A204.1 (cell line): ENCODE data around the gene ATP6V1F.

Experiments used
- FAIRE-seq: peaks from 2 replicates; lab custom pipeline; 2012; peaks lifted over from hg19 to GRCh38; lab: Jason Lieb, UNC

ATP6V1F gene

DNA sequence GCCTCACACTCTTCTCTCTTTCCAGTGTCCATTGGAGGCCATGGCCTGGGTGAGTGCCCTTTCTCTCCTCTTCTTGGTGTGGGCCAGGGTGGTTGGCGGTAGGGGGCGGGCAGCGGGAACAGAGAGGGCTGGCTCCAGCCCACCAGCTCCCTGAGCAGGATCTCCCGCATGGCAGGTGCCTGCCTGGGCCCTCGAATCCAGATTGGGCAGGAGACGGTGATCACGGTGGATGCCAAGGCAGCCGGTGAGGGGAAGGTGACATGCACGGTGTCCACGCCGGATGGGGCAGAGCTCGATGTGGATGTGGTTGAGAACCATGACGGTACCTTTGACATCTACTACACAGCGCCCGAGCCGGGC is 13.5 kb upstream of the ATP6V1F start:
- FAIRE-seq, result no peak

- no peak for FAIRE-seq
These were observed 12.7 kb upstream of the ATP6V1F start for GRCh38 chr7:128849804-128850490.

GRCh38 chr7:128852537-128853254 is 10.0 kb upstream of the ATP6V1F start:
- no peak for FAIRE-seq

DNA sequence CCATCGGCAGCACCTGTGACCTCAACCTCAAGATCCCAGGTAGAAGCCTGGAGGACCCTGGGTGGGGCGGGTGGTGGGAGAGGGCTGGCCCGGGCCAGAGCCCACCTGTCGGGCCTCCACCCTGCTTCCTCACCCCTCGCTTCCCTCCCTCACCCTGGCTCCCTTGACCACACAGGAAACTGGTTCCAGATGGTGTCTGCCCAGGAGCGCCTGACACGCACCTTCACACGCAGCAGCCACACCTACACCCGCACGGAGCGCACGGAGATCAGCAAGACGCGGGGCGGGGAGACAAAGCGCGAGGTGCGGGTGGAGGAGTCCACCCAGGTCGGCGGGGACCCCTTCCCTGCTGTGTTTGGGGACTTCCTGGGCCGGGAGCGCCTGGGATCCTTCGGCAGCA is 8.9 kb upstream of the ATP6V1F start:
- no peak for FAIRE-seq

GRCh38 chr7:128854396-128854795 is 8.3 kb upstream of the ATP6V1F start:
- FAIRE-seq, result no peak

- FAIRE-seq, result no peak
These were observed 7.1 kb upstream of the ATP6V1F start for GRCh38 chr7:128855559-128855958.

DNA sequence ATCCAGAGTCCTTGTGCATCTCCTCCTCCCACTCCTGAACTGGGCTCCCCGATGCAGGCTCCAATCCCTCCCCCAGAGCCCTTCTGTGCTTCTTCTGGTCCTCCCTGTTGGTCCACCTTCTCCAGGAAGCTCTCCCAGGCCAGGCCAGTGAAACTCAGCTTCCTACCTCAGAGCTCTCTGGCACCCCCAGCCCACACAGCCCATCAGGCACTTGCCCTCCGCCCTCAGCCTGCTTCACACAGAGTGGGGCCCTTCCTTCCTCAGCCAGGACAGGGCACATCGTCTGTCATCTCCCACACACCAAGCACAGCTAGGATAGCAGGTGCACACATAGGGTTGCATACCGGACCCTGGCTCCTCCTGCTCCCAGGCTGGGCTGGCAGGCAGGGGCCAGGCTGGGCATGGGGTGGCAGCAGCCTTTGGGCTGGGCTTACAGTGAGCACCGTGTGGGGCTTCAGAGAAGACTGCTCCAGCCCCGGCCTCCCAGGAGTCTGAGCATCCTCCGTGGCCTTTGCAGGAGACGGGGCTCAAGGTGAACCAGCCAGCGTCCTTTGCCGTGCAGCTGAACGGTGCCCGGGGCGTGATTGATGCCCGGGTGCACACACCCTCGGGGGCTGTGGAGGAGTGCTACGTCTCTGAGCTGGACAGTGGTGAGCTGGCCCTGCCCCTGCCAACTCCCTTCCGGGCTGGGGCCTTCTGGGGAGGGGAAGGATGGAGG is 6.5 kb upstream of the ATP6V1F start:
- no peak for FAIRE-seq

DNA sequence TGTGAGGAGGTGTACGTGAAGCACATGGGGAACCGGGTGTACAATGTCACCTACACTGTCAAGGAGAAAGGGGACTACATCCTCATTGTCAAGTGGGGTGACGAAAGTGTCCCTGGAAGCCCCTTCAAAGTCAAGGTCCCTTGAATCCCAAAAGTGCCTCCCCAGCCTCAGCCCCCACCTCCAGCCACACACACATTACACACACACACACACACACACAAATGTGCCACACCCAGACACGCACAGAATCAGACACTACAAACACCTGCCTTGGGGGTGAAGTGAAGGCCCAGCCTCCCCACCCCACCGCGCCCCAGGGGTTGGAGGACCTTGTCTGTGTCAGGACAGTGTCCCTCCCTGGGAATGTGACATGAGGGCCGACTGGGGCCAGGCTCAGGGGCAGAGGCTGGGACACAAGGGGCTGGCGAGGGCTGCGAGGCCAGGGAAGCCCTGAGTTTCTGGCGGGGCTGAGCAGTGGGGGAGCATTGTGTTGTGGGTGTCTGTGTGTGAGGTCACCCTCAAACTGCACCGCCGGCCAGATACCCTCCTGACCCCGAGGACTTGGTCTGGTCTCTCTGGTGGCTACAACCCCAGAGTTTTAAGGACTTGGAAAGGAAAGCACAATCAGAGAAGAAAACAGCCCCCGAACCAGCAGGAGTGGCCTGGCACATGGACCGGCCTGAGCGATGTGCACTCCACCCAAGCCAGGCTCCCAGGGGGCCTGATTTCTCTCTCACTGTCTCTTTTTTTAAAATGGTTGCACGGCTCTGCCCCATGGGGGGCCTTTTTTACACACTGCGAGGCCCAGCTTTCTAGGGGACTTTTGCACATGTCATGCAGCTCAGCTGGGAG is 4.0 kb upstream of the ATP6V1F start:
- FAIRE-seq, result no peak

GRCh38 chr7:128859232-128860157 is 3.2 kb upstream of the ATP6V1F start:
- no peak for FAIRE-seq

DNA sequence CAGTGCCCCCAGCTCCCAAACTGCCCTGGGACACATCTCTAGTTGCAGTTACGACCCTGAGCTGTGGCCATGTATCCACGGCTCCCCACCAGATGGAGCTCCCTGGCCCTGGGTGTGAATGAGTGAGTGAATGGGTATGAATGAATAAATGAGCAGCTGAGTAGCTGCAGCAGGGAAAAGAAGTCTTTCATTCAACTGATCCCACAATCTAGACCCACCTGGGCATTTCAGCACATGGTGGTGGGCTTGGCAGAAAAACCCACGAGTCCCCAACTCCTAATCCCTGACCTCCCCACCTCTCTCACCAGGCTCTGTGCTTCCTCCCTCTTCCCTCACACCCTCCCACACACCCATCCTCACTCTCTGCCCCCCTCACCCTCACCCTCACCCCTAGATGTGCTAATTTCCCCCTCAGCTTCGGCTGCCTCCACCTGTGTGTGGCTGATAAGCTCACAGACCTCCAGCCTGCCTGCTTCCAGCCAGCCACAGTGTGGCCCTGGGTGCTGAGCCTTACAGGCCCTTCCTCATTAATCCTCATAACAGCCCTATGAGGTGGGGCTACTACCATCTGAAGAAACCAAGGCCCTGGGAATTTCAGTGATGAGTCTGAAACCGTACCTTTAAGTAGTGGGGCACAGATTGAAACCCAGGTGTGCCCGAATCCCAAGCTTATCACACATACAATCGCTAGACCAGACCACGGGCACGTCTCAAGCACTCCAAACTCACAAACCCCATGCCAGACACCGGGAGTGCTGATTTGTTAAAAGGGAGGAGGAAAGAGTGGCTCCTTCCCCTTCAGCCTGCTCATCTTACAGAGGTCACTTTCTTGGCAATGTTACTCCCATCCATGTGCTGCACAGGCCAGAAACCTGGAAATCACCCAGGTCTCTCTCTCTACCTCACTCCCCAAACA is 2.2 kb upstream of the ATP6V1F start:
- no peak for FAIRE-seq

GRCh38 chr7:128861957-128862570 is 592 bp upstream of the ATP6V1F start:
- FAIRE-seq, result no peak

- FAIRE-seq, result no peak
These were observed 855 bp downstream of the ATP6V1F start for GRCh38 chr7:128863433-128863989.

DNA sequence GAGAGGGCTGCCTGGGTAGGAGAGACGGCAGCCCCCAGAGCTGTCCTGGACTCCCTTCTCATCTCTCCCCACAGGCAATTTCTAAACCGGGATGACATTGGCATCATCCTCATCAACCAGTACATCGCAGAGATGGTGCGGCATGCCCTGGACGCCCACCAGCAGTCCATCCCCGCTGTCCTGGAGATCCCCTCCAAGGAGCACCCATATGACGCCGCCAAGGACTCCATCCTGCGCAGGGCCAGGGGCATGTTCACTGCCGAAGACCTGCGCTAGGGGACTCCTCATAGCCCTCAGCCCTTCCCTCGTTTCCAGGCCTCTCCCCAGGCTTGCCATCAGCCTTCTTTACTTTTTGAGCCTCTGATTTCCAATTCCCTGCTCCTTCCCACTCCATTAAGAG is 2.6 kb downstream of the ATP6V1F start:
- FAIRE-seq, result no peak

GRCh38 chr7:128865996-128866877 is 3.6 kb downstream of the ATP6V1F start:
- no peak for FAIRE-seq

DNA sequence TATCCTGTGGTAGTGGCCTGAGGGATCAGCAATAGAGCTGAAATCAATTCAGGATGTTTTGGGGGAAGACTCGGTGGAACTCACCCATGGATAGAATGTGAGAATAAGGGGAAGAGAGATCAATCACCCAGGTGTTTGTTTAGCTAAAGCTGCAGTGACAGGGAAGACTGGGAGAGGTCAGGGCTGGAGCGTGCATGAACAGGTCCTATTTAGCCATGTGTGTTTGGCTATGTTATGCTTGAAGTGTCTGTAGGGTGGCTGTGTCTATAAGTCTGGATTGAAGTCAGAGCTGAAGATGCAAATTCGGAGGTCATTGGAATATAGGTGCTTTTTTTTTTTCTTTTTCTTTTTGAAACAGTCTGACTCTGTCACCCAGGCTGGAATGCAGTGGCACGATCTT is 4.6 kb downstream of the ATP6V1F start:
- no peak for FAIRE-seq

GRCh38 chr7:128867842-128868623 is 5.4 kb downstream of the ATP6V1F start:
- FAIRE-seq, result no peak

DNA sequence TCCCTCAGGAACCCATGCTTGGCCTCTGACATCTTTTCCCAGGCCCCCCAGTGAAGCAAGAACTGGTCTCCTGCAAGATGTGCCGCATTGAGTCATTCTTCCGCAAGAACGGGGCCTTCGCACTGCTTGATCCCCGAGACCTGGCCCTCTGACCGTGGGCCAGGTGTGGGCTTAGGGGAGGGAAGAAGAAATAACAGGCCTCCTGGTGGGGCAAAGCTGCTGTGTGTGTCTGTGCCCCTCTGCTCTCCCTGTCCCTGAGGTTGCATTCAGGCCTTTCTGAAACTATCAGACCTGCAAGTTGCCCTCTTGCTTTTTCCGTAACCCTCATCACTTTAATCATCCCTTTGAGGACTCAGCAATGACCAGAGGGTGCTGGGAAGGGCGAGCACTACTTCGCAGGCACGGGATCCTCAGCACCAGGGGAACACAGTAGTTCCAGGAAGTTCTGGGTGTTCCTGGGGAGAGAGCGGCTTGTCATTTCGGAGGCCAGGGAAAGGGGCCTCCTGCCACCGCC is 6.0 kb downstream of the ATP6V1F start:
- FAIRE-seq, result no peak
